ENCODE data around the gene MAMLD1. TPM values are rescaled to one million over a fixed set of nuclear protein-coding genes. Genes with fewer than 3 reads are reported as not detected.

Gene MAMLD1
- total and polyA plus RNA-seq, 4 donors = 1.9 to 6.7 (median 2.8) TPM

DNA sequence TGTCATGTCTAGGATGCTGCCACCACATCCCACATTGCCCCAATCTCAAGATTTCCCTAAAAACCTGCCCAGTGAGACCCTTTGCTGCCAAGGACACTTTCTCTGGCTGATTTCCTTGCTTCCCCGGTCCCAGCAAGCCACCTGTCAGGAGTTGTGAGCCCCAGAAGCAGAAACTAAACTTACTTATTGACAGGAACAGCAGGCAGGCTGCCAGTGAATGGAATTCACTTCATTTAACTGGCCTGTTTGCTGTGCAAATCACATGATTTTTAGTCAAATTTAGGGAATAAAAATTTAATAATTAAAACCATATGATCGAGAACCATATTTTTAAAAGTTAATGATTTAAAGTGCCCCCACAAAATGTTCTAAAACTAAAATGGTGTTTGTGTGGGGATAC, 48.5 kb downstream of the MAMLD1 start:
- Histone ChIP-seq H3K36me3 (ENCODE audit: control insufficient read depth in 4 of 4, insufficient read depth in 4 of 4, low read length in 4 of 4) (no peaks in the 10 kb centered on the region), H3K27me3 (ENCODE audit: control insufficient read depth in 3 of 3, insufficient read depth in 3 of 3, low read length in 2 of 3) (no peaks in the 10 kb centered on the region), H3K9me3 (ENCODE audit: control insufficient read depth in 4 of 4, insufficient read depth in 3 of 4, low read length in 3 of 4) (no peaks in the 10 kb centered on the region), H3K4me3 (no peak overlapping the region), H3K9ac (ENCODE audit: insufficient read depth in 1 of 2, low read length in 2 of 2) (no peak overlapping the region), H3K27ac (ENCODE audit: low read depth in 1 of 2, low read length in 1 of 2) (no peak overlapping the region), H3K4me1 (ENCODE audit: control insufficient read depth in 5 of 5, insufficient read depth in 5 of 5, low read length in 5 of 5) (no peaks in the 10 kb centered on the region)
- DNase-seq (no peak), ATAC-seq (ENCODE audit: insufficient read depth, low FRiP score) (no peak)
- 67 to 83% methylated on average over 2 of the region's 2 CpGs for WGBS, 2 donors
- no peak for TF ChIP-seq CTCF (IDR thresholded peaks at IDR 0.05; ENCODE audit: control extremely low read depth, extremely low read depth)

- Histone ChIP-seq H3K9me3 (ENCODE audit: control insufficient read depth in 4 of 4, insufficient read depth in 3 of 4, low read length in 3 of 4) (no peaks in the 10 kb centered on the region), H3K27ac (ENCODE audit: low read depth in 1 of 2, low read length in 1 of 2) (no peak overlapping the region), H3K27me3 (ENCODE audit: control insufficient read depth in 3 of 3, insufficient read depth in 3 of 3, low read length in 2 of 3) (no peaks in the 10 kb centered on the region), H3K4me1 (ENCODE audit: control insufficient read depth in 5 of 5, insufficient read depth in 5 of 5, low read length in 5 of 5) (no peaks in the 10 kb centered on the region), H3K36me3 (ENCODE audit: control insufficient read depth in 4 of 4, insufficient read depth in 4 of 4, low read length in 4 of 4) (no peaks in the 10 kb centered on the region), H3K9ac (ENCODE audit: insufficient read depth in 1 of 2, low read length in 2 of 2) (no peak overlapping the region), H3K4me3 (no peak overlapping the region)
- DNase-seq = no peak
- ATAC-seq (ENCODE audit: insufficient read depth, low FRiP score) = no peak
- TF ChIP-seq CTCF (IDR thresholded peaks at IDR 0.05; ENCODE audit: control extremely low read depth, extremely low read depth) = no peak
- WGBS, 2 donors = 72 to 100% methylated on average over 2 of the region's 2 CpGs
Measured at GRCh38 chrX:150414228-150414627, 51.1 kb downstream of the MAMLD1 start.

DNA sequence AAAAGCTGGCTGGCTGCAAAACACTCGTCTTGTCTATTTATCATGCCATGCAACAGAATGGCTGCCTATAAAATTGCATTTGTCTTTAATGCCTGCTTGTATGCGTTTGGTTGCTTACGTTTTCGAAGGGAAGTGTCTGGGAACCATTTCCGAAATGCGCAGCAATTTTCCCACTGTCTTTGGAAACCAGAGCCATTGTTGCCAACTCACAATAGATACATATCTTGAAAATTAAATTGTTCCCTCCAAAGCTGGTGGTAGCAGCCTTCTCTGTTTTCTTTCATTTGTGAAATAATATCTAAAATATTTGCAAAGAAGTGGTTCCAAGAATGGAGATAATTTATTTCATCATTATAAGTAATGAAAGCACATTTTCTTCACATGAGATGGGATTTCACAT, 53.4 kb downstream of the MAMLD1 start:
- ATAC-seq (ENCODE audit: insufficient read depth, low FRiP score) (no peak), DNase-seq (no peak)
- no peak for TF ChIP-seq CTCF (IDR thresholded peaks at IDR 0.05; ENCODE audit: control extremely low read depth, extremely low read depth)
- Histone ChIP-seq H3K4me3 (no peak overlapping the region), H3K27ac (ENCODE audit: low read depth in 1 of 2, low read length in 1 of 2) (no peak overlapping the region), H3K27me3 (ENCODE audit: control insufficient read depth in 3 of 3, insufficient read depth in 3 of 3, low read length in 2 of 3) (no peaks in the 10 kb centered on the region), H3K9me3 (ENCODE audit: control insufficient read depth in 4 of 4, insufficient read depth in 3 of 4, low read length in 3 of 4) (no peaks in the 10 kb centered on the region), H3K36me3 (ENCODE audit: control insufficient read depth in 4 of 4, insufficient read depth in 4 of 4, low read length in 4 of 4) (no peaks in the 10 kb centered on the region), H3K4me1 (ENCODE audit: control insufficient read depth in 5 of 5, insufficient read depth in 5 of 5, low read length in 5 of 5) (no peaks in the 10 kb centered on the region), H3K9ac (ENCODE audit: insufficient read depth in 1 of 2, low read length in 2 of 2) (no peak overlapping the region)
- WGBS, 2 donors = 71 to 86% methylated on average over 6 of the region's 6 CpGs

DNA sequence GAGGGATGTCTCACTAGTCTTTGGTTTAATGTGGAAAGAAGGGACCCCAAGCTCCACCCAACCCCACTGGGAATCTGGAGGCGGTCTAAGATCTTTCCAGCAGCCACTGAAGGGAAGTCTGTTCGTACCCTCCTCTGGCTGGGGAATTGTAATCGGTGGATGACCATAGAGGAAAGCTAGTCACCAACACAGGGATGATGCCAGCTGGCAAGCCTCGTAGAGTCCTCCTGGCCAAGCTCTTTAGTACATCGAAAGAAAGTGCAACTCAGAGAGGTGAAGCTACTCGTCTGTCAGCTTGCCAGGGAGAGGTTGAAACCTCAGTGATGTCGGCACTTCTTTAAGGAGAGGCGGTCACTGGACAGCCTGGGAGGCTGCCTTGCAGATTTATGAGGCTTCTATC, 58.7 kb downstream of the MAMLD1 start:
- H3K36me3 ChIP-seq (ENCODE audit: control insufficient read depth in 4 of 4, insufficient read depth in 4 of 4, low read length in 4 of 4) = no peaks in the 10 kb centered on the region
- DNase-seq (peak in 2 of 3 donors; percentile 4 to 36), ATAC-seq (ENCODE audit: insufficient read depth, low FRiP score) (no peak)
- H3K9ac ChIP-seq (ENCODE audit: insufficient read depth in 1 of 2, low read length in 2 of 2) = no peak overlapping the region
- no peaks in the 10 kb centered on the region for H3K9me3 ChIP-seq (ENCODE audit: control insufficient read depth in 4 of 4, insufficient read depth in 3 of 4, low read length in 3 of 4)
- H3K4me1 ChIP-seq (ENCODE audit: control insufficient read depth in 5 of 5, insufficient read depth in 5 of 5, low read length in 5 of 5) = no peaks in the 10 kb centered on the region
- TF ChIP-seq CTCF (IDR thresholded peaks at IDR 0.05; ENCODE audit: control extremely low read depth, extremely low read depth) = no peak
- 62 to 78% methylated on average over 8 of the region's 8 CpGs for WGBS, 2 donors
- no peak overlapping the region for H3K27ac ChIP-seq (ENCODE audit: low read depth in 1 of 2, low read length in 1 of 2)
- no peak overlapping the region for H3K4me3 ChIP-seq
- no peaks in the 10 kb centered on the region for H3K27me3 ChIP-seq (ENCODE audit: control insufficient read depth in 3 of 3, insufficient read depth in 3 of 3, low read length in 2 of 3)

Data from lung (tissue), 12 donors.